Measurements from ENCODE around the gene ZNF738. TPM values are rescaled to one million over a fixed set of nuclear protein-coding genes. Genes with fewer than 3 reads are reported as not detected.
"Not testable (repeated sequence)": the region's sequence is repeated elsewhere in the genome, so short reads cannot be mapped to it uniquely, and the experiment has no call there.

Gene ZNF738
- total RNA-seq, result 8.4 and 13.7 TPM in 2 replicates
- polyA plus RNA-seq (2012), result 8.6 TPM

- peak; percentile 98 for DNase-seq (ENCODE audit: low read depth)
These were observed at the start of gene ZNF738 for GRCh38 chr19:21358768-21359451. TSS of gene ZNF738 (plus strand) at chr19:21359000. CDS start at chr19:21359141, 141 bp downstream.

DNA sequence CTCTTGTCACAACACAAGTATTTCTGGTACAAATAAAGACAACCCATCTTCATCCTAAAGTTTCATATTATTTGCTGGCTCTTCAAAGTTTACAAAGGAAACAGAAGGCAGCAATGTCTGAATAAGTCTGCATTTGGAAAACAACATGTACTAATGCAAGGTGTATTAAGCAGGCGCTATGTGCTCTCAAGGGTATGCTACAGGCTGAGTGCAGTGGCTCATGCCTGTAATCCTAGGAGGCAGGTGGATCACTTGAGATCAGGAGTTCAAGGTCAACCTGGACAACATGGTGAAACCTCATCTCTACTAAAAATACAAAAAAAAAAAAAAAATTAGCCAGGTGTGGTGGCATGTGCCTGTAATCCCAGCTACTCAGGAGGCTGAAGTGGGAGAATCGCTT is 46.0 kb upstream of the ZNF738 start:
- not testable (repeated sequence) for DNase-seq (ENCODE audit: low read depth)

DNA sequence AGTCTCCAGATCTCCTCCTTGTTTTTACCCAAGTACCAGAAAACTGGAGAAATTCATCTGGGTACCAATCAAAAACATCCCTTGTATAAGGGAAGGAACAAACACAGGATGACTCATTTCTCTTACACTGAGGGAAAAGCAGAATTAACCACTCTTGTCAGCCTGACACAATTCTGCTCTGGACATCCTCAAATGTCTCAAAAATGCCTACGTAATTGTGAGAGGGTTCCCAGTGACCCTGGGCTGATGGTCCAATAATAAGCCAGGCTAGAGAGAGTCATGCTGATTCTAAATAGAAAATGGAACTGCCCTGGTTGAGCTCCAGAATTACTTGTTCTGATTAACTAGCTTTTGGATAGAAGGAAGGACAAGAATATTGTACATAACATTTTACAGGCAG is 44.1 kb upstream of the ZNF738 start:
- no peak for DNase-seq (ENCODE audit: low read depth)

DNA sequence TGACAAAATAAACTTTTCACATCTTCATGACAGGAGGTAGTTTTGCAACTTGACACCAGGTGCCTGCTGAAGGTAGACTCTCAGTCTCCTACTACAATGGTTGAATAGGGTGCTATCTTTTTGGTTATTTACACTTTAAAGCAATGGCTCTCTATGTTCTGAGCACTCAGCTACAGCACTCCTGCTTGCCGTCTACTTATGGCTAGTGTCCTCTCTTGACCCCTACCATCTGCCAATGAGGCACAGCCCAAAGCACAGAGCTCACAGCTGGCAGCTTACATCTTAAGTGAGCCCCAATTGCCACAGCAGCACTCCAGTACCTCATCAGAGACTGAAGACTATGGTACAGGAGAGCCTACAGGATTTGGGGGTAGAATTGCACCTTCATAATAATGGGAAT is 41.0 kb upstream of the ZNF738 start:
- peak; percentile 40 for DNase-seq (ENCODE audit: low read depth)

GRCh38 chr19:21321134-21321533 is 37.7 kb upstream of the ZNF738 start:
- peak; percentile 64 for DNase-seq (ENCODE audit: low read depth)

GRCh38 chr19:21321996-21322395 is 36.8 kb upstream of the ZNF738 start:
- peak; percentile 62 for DNase-seq (ENCODE audit: low read depth)

GRCh38 chr19:21322528-21322927 is 36.3 kb upstream of the ZNF738 start:
- DNase-seq (ENCODE audit: low read depth), result no peak

GRCh38 chr19:21323000-21323399 is 35.8 kb upstream of the ZNF738 start:
- DNase-seq (ENCODE audit: low read depth), result no peak

- DNase-seq (ENCODE audit: low read depth), result no peak
These were observed 32.6 kb upstream of the ZNF738 start for GRCh38 chr19:21326169-21326568.

- DNase-seq (ENCODE audit: low read depth), result no peak
These were observed 30.4 kb upstream of the ZNF738 start for GRCh38 chr19:21328406-21328805.

DNA sequence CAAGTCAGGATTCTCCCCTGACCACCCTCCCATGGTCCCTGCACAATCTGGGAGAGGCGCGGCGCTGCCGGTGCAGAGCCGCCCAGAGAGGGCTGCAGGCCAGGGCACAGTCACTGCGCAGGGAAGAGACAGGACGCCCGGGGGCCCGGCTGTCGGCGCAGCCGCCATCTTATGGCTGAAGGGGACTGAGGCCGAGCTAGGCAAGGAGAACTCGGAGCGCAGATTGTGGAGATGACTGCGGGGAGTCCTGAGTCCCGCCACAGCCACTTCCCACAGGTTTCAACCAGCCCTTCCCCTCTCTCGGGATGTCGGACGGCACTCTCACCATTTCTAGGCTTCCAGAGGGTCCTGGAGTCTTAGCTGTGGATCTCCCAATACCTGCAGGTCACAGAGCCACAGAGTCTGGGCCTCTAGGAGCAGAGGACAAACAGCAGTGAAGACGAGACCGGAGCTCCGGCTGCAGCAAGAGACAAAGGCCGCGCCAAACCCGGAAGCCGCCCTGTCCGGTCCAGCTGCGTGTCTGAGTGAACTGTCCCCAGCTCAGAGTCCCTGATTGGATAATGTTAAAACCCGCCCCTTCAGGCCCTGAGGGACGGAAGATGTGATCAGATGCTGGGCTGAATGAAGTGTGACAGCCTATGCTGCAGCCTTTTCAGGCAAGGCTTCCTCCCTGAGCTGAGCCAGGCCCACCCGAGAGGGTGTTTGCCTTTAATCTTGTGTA is 29.8 kb upstream of the ZNF738 start, which contains the start of gene ZNF708:
Gene ZNF708 (minus strand): TSS at position 526 of the 721 bp plus-strand sequence. CDS start 198 bp downstream, at position 328.
- peak; percentile 96 for DNase-seq (ENCODE audit: low read depth)

- no peak for DNase-seq (ENCODE audit: low read depth)
These were observed 23.1 kb upstream of the ZNF738 start for GRCh38 chr19:21335721-21336120.

GRCh38 chr19:21344841-21345240 is 14.0 kb upstream of the ZNF738 start:
- DNase-seq (ENCODE audit: low read depth), result not testable (repeated sequence)

GRCh38 chr19:21352830-21353229 is 6.0 kb upstream of the ZNF738 start:
- DNase-seq (ENCODE audit: low read depth), result no peak

DNA sequence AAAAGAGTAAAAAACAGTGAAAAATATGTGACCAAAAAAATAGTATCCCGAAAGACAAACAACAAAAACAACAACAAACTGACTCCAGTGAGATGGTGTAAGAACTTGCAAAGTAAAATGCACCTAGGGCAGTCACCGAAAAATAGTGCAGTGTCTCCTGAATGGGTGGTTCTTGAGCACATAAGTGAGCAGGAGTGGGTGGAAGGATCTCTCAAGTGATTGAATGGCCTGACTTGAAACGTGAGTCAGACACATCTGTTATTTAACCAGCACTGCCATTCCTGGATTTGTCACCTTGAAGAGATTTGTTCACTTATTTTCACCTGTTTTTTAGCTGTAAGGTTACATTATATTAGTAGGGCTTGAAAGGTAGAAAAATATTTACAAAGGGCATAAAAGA is 3.5 kb downstream of the ZNF738 start:
- no peak for DNase-seq (ENCODE audit: low read depth)

DNA sequence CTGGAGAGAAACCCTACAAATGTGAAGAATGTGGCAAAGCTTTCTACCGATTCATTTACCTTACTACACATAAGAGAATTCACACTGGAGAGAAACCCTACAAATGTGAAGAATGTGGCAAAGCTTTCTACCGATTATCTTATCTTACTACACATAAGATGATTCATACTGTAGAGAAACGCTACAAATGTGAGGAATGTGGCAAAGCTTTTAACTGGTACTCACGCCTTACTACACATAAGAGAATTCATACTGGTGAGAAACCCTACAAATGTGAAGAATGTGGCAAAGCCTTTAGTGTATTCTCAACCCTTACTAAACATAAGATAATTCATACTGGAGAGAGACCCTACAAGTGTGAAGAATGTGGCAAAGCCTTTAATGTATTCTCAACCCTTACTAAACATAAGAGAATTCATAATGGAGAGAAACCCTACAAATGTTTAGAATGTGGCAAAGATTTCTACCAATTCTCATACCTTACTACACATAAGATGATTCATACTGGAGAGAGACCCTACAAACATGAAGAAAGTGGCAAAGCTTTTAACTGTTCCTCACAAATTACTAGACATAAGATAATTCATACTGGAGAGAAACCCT is 25.3 kb downstream of the ZNF738 start:
- no peak for DNase-seq (ENCODE audit: low read depth)

DNA sequence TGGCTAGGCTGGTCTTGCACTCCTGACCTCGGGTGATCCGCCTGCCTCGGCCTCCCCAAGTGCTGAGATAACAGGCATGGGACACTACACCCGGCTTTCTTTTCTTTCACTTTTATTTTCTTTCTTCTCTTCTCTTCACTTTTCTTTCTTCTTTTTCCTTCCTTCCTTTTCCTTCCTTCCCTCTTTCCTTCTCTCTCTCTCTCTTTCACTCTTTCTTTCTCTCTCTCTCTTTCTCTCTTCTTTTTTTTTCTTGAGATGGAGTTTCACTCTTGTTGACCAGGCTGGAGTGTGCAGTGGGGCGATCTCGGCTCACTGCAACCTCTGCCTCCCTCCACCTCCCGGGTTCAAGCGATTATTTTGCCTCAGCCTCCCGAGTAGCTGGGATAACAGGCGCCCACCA is 37.3 kb downstream of the ZNF738 start:
- DNase-seq (ENCODE audit: low read depth), result no peak

GRCh38 chr19:21396893-21397572 is 38.2 kb downstream of the ZNF738 start, which contains the start of gene ZNF493:
TSS of gene ZNF493 (plus strand) at chr19:21397133. CDS start at chr19:21397238, 105 bp downstream.
- peak; percentile 98 for DNase-seq (ENCODE audit: low read depth)

DNA sequence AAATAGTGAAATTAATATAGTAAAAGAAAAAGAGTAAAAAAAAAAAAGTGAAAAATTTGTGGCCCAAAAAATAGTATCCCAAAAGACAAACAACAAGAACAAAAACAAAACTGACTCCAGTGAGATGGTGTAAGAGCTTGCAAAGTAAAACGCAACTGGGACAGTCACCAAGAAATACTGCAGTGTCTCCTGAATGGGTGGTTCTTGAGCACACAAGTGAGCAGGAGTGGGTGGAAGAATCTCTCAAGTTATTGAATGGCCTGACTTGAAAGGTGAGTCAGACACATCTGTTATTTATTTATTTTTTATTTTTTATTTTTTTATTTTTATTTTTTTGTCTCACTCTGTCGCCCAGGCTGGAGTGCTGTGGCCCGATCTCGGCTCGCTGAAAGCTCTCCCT is 40.1 kb downstream of the ZNF738 start:
- DNase-seq (ENCODE audit: low read depth), result peak; percentile 2

- no peak for DNase-seq (ENCODE audit: low read depth)
These were observed 43.6 kb downstream of the ZNF738 start for GRCh38 chr19:21402303-21402985.

GRCh38 chr19:21410166-21410565 is 51.4 kb downstream of the ZNF738 start:
- DNase-seq (ENCODE audit: low read depth), result no peak

All from myocyte (in vitro differentiated cells).